K562 (cell line): ENCODE measurements around the gene GRIPAP1. TPM values are rescaled to one million over a fixed set of nuclear protein-coding genes. Genes with fewer than 3 reads are reported as not detected.

Source experiments
- CBX1 ChIP-seq: sonication (generic); IDR thresholded peaks from 2 replicates; pipeline ENCODE4 v1.6.1; 2016; ENCODE audit warnings: antibody characterized with exemption, low read depth, mild to moderate bottlenecking
- DPF2 ChIP-seq: fragments of 450-650 bp; IDR thresholded peaks from 2 replicates; pipeline ENCODE4 v1.6.1; 2016
- GABPA ChIP-seq: fragments of 200-800 bp; sonication (Bioruptor generic); conservative IDR thresholded peaks from 2 replicates; pipeline ENCODE4 v1.6.1; 2016; ENCODE audit warnings: low read depth, missing genetic modification characterization, missing compliant biosample characterization
- GATAD2B ChIP-seq: fragments of 450-650 bp; IDR thresholded peaks from 2 replicates; pipeline ENCODE4 v1.6.1; 2017; ENCODE audit warnings: mild to moderate bottlenecking, borderline replicate concordance
- GTF2F1 ChIP-seq: IDR thresholded peaks from 2 replicates; pipeline ENCODE4 v1.6.1; 2011; ENCODE audit warnings: low read depth, low read length, improper control_type of control experiment
- HDAC8 ChIP-seq: fragments of 450-650 bp; IDR thresholded peaks from 2 replicates; pipeline ENCODE4 v1.6.1; 2016; ENCODE audit warnings: mild to moderate bottlenecking, missing genetic modification characterization, moderate library complexity, missing compliant biosample characterization
- NFE2 ChIP-seq: IDR thresholded peaks from 2 replicates; pipeline ENCODE4 v1.6.1; 2014; ENCODE audit warnings: antibody characterized with exemption, low read depth
- PCBP2 ChIP-seq: fragments of 200-400 bp; formaldehyde crosslinking; IDR thresholded peaks from 2 replicates; pipeline ENCODE4 v1.6.1; 2018; ENCODE audit warnings: low read length, low read depth, mild to moderate bottlenecking, moderate library complexity; ENCODE audit not compliant: poor library complexity, severe bottlenecking
- POU5F1 ChIP-seq: fragments of 150-350 bp; IDR thresholded peaks from 2 replicates; pipeline ENCODE4 v1.6.1; 2014; ENCODE audit warnings: borderline replicate concordance, low read length, low read depth, mild to moderate bottlenecking; ENCODE audit not compliant: partially characterized antibody
- RAD21 ChIP-seq, 2 experiments: fragments of 250-450 bp in 1 of 2; fragments of 450-650 bp in 1 of 2; sonication (Bioruptor Pico) in 1 of 2; formaldehyde crosslinking in 1 of 2; IDR thresholded peaks in 1 of 2; conservative IDR thresholded peaks in 1 of 2; 2 replicates each; pipeline versions ENCODE4 v1.4.0 to v1.8.0; 2020 to 2022; ENCODE audit warnings: mild to moderate bottlenecking in 2 of 2, moderate library complexity in 1 of 2
- RBM14 ChIP-seq: fragments of 200-400 bp; formaldehyde crosslinking; IDR thresholded peaks from 2 replicates; pipeline ENCODE4 v1.6.1; 2018; ENCODE audit warnings: low read depth, mild to moderate bottlenecking, low read length, moderate library complexity, borderline replicate concordance; ENCODE audit not compliant: insufficient read depth
- SAFB2 ChIP-seq: fragments of 200-400 bp; formaldehyde crosslinking; IDR thresholded peaks from 2 replicates; pipeline ENCODE4 v1.6.1; 2018; ENCODE audit warnings: borderline replicate concordance, low read length, low read depth, moderate library complexity; ENCODE audit not compliant: severe bottlenecking
- TBL1XR1 ChIP-seq, 2 experiments: IDR thresholded peaks; 2 replicates each; pipeline ENCODE4 v1.6.1; 2012; ENCODE audit warnings: improper control_type of control experiment in 2 of 2, low read length in 2 of 2, mild to moderate bottlenecking in 1 of 2
- TEAD4 ChIP-seq, 2 experiments: sonication (generic) in 1 of 2; formaldehyde crosslinking in 1 of 2; IDR thresholded peaks; 2 replicates each; pipeline versions ENCODE4 v1.6.1 to v1.8.0; 2012 to 2022; ENCODE audit warnings: borderline replicate concordance in 1 of 2, inconsistent platforms in 1 of 2, low read length in 1 of 2, mild to moderate bottlenecking in 1 of 2, missing genetic modification reagents in 1 of 2
- ZKSCAN8 ChIP-seq: fragments of 200-800 bp; sonication (Bioruptor generic); IDR thresholded peaks from 2 replicates; pipeline ENCODE4 v1.6.1; 2016; ENCODE audit warnings: missing genetic modification characterization, missing compliant biosample characterization
- ZMIZ1 ChIP-seq, 2 experiments: fragments of 150-350 bp in 1 of 2; IDR thresholded peaks; 2 replicates each; pipeline ENCODE4 v1.6.1; 2012 to 2016; ENCODE audit warnings: low read depth in 2 of 2, low read length in 2 of 2, mild to moderate bottlenecking in 1 of 2, moderate library complexity in 1 of 2
- ZNF347 ChIP-seq: fragments of 450-650 bp; formaldehyde crosslinking; IDR thresholded peaks from 2 replicates; pipeline ENCODE4 v1.4.0; 2020; ENCODE audit warnings: low read depth, mild to moderate bottlenecking, moderate library complexity
- ZNF696 ChIP-seq: fragments of 250-450 bp; sonication (Bioruptor Pico); conservative IDR thresholded peaks from 2 replicates; pipeline ENCODE4 v1.4.0; 2020; ENCODE audit warnings: mild to moderate bottlenecking, moderate library complexity
- polyA plus RNA-seq, 8 experiments: library from polyadenylated mRNA; depleted of rRNA in 4 of 8; stranded (reverse) in 5 of 8; unstranded in 3 of 8; fragments of >200 nt; fragmentation: Nextera tagmentation in 2 of 8; fragmentation: Illumina TruSeq in 1 of 8; extraction: Ambion mirVana in 2 of 8; extraction: Trizol in 1 of 8; gene quantifications; 2 replicates each; pipeline versions ENCODE4 v1.2.1 to v1.2.3, GENCODE V29; 2011 to 2014; ENCODE audit warnings: inconsistent platforms in 1 of 8, missing spikeins in 1 of 8
- total RNA-seq, 7 experiments: library from RNA; depleted of rRNA in 6 of 7; stranded (reverse); fragments of >200 nt in 6 of 7; fragmentation: Illumina TruSeq in 2 of 7; extraction: Trizol in 2 of 7; gene quantifications; 2 replicates each; pipeline versions ENCODE4 v1.2.1 to v1.2.3, GENCODE V29; 2011 to 2021; ENCODE audit warnings: low replicate concordance in 1 of 7
- TF ChIP-seq, protein P1 (sequence below): fragments of 450-650 bp; formaldehyde crosslinking; IDR thresholded peaks from 2 replicates; pipeline ENCODE4 v1.4.0; 2022; ENCODE audit warnings: missing genetic modification characterization
- TF ChIP-seq, protein P2 (sequence below): fragments of 250-450 bp; sonication (Bioruptor Pico); IDR thresholded peaks from 2 replicates; pipeline ENCODE4 v1.8.0; 2022; ENCODE audit warnings: inconsistent platforms

GRIPAP1 gene
- total and polyA plus RNA-seq, 9 of the 15 experiments (the other 6 are each of a cell fraction or from before 2014, with no cell fraction given): 4.1 to 41.6 (median 24.0) TPM

- TF ChIP-seq ZKSCAN8 (CRISPR knock-in tag): no peak; the same call in 1 of the 2 replicates
- peak; percentile 71 for TF ChIP-seq NFE2
- no peak for TF ChIP-seq SAFB2
- TF ChIP-seq ZMIZ1 (IDR thresholded peaks at IDR 0.05; ENCODE audit: low read depth in 2 of 2, low read length in 2 of 2): no peak
- no peak for TF ChIP-seq POU5F1
- TF ChIP-seq CBX1: no peak
- TF ChIP-seq RBM14: no peak
- peak; percentile 21 to 56; a peak in 3 of 4 replicates for TF ChIP-seq RAD21 (CRISPR knock-in tag; conservative IDR thresholded peaks at IDR 0.05 in 1 of 2, IDR thresholded peaks at IDR 0.05 in 1 of 2)
- TF ChIP-seq ZNF347 (CRISPR knock-in tag): no peak
- TF ChIP-seq DPF2: peak; percentile 66
- TF ChIP-seq TEAD4 (IDR thresholded peaks at IDR 0.05; ENCODE audit: low read length): peak; percentile 71
- no peak for TF ChIP-seq TEAD4 (CRISPR knock-in tag; IDR thresholded peaks at IDR 0.05; ENCODE audit: borderline replicate concordance)
- peak; percentile 40 to 73; a peak in 2 of 4 replicates for TF ChIP-seq TBL1XR1 (IDR thresholded peaks at IDR 0.05; ENCODE audit: low read length in 2 of 2)
- no peak for TF ChIP-seq ZNF696 (CRISPR knock-in tag)
- no peak for TF ChIP-seq HDAC8
- TF ChIP-seq PCBP2: no peak
- TF ChIP-seq, protein P1, sequence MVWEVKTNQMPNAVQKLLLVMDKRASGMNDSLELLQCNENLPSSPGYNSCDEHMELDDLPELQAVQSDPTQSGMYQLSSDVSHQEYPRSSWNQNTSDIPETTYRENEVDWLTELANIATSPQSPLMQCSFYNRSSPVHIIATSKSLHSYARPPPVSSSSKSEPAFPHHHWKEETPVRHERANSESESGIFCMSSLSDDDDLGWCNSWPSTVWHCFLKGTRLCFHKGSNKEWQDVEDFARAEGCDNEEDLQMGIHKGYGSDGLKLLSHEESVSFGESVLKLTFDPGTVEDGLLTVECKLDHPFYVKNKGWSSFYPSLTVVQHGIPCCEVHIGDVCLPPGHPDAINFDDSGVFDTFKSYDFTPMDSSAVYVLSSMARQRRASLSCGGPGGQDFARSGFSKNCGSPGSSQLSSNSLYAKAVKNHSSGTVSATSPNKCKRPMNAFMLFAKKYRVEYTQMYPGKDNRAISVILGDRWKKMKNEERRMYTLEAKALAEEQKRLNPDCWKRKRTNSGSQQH (CRISPR knock-in tag): no peak
- TF ChIP-seq, protein P2, sequence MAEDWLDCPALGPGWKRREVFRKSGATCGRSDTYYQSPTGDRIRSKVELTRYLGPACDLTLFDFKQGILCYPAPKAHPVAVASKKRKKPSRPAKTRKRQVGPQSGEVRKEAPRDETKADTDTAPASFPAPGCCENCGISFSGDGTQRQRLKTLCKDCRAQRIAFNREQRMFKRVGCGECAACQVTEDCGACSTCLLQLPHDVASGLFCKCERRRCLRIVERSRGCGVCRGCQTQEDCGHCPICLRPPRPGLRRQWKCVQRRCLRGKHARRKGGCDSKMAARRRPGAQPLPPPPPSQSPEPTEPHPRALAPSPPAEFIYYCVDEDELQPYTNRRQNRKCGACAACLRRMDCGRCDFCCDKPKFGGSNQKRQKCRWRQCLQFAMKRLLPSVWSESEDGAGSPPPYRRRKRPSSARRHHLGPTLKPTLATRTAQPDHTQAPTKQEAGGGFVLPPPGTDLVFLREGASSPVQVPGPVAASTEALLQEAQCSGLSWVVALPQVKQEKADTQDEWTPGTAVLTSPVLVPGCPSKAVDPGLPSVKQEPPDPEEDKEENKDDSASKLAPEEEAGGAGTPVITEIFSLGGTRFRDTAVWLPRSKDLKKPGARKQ (CRISPR knock-in tag): no peak
- TF ChIP-seq GTF2F1: no peak
- no peak for TF ChIP-seq GATAD2B
- peak; percentile 43 for TF ChIP-seq GABPA (tag)
Observed at GRCh38 chrX:48937054-48937907, 64.8 kb downstream of the GRIPAP1 start (continued).
